Measurements from ENCODE around the gene RAB22A.

RAB22A gene

DNA sequence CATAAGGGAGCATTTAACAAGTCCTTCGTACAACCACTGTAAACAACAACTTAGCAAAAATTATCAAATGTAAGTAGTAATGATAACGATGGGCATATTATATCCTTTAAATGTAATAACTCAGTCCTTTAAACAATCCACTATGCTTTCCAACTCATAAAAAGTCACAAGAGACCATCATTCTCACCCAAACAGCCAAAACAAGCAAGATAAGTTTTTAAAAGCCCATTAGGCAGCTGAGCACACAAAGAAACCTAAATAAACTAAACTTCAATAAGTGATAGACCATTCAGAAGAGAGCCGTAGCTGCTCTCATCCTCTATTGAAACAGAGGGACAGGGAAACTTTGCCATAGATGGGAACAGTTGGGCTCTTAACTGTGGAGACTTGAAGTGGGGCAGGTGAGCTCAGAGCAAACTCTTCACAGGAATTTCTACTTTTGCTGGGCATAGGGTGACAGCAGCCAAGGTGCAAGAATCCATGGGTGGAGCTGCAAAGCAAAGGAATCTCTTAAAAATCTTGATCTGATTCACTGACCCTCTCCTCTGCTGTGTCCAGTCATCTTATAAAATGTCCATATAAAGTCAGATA is 22.5 kb downstream of the RAB22A start:
- no peak for DNase-seq (ENCODE audit: low read depth in 1 of 2, low spot score in 1 of 2)
- in situ Hi-C loops (cut with HindIII; ENCODE audit: low pct_unique_long_range_greater_than_20kb, low sequenced_read_pairs) = no loop called here
- TF ChIP-seq JUND (IDR thresholded peaks at IDR 0.05; ENCODE audit: low read depth) = no peak

DNA sequence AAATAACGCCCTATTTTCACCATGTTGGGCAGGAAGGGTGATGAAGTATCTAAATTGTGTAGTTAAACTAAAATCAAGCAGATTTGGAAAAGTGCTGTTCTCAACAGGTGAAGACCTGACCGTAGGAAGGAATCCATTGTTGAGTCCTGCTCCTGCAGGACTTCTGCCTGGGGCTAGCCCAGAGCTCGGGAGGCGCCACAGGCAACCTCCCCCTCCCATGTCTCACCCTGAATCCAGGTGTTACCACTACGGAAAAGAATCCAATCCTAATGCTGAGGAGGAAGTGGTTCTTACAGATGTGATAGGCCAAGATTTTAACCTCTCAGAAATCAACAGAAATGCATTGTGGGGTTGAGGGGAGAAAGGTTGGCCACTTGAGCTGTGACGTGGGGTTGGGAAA is 30.2 kb downstream of the RAB22A start:
- in situ Hi-C loops (cut with HindIII; ENCODE audit: low pct_unique_long_range_greater_than_20kb, low sequenced_read_pairs) = no loop called here
- no peak for TF ChIP-seq JUND (IDR thresholded peaks at IDR 0.05; ENCODE audit: low read depth)
- DNase-seq (ENCODE audit: low read depth in 1 of 2, low spot score in 1 of 2) = no peak

DNA sequence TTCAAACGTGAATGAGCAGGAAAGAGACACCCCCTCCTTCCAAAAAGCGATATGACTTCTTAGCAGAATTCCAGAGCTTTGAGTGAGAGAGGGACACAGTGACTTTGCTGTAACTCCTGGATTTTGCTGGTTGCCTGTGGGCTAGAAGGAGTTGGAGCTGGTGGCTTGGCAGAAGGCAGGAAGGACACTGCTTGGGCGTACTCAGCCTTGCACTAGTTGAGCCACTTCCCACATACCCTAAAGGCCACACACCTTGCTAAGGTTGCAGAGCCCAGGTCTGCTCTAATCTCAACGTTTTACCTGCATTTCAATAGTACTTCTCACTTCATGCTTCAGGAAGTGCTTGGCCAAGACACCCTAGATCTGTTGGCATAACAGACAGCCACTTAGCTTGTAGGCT is 30.6 kb downstream of the RAB22A start:
- DNase-seq (ENCODE audit: low read depth in 1 of 2, low spot score in 1 of 2) = no peak
- in situ Hi-C loops (cut with HindIII; ENCODE audit: low pct_unique_long_range_greater_than_20kb, low sequenced_read_pairs) = no loop called here
- no peak for TF ChIP-seq JUND (IDR thresholded peaks at IDR 0.05; ENCODE audit: low read depth)

DNA sequence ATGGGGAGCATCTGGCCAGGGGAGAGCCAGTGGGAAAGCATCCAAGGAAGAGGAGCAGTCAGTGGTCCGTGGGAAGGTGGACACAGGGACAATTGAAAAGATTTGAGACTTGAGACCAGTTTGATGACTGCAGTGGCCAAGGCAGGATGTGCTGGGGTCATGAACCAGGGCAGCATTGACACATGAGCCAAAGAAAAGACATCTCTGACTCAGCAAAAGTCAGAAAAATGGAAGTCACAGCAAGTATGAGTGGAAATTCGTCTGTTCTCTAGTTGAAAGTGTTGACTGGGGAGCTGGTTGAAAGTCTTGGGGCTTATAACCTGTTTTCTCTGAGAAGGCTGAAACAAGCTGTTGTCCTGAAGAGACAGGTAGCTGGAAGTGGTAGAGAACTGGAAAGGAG is 31.3 kb downstream of the RAB22A start:
- in situ Hi-C loops (cut with HindIII; ENCODE audit: low pct_unique_long_range_greater_than_20kb, low sequenced_read_pairs) = no loop called here
- TF ChIP-seq JUND (IDR thresholded peaks at IDR 0.05; ENCODE audit: low read depth) = no peak
- DNase-seq (ENCODE audit: low read depth in 1 of 2, low spot score in 1 of 2) = no peak

DNA sequence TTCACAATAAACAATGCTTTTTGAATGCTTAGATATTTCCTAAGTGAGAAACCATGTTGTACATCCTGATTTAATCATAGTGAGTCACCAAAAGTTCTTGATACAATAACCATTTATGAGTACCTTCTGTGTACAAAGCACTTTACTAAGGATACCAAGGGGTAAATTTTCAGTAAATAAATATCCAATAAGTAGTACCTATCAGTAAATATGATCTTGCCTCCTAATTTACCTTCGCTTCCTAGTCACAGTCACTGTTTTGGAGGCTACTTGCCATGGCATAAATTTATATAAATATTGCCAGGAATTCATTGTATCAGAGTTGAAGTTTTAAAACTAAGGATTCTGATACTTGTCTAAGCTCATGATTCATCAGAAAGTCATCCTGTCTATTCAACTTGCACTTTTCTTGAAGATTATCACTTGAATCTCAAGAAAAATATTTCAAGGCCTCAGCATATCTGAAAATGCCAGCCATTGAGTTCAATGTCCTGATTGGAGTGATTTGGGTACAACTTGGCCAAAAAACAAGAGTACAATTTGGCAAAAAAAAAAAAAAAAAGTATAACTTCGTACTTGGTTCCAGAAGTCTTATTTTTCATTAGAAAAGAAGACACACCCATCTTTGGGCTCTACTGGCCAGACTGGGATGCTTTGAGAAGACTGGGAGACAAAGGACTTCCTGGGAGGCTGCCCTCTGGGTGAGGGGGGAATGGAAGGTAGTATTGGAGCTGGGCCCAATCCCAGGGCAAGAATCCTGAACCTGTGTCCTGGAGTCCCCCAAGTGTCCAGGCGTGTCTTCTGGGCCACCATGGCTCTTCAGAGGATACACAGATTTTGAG is 32.8 kb downstream of the RAB22A start:
- DNase-seq (ENCODE audit: low read depth in 1 of 2, low spot score in 1 of 2) = no peak
- in situ Hi-C loops (cut with HindIII; ENCODE audit: low pct_unique_long_range_greater_than_20kb, low sequenced_read_pairs) = no loop called here
- no peak for TF ChIP-seq JUND (IDR thresholded peaks at IDR 0.05; ENCODE audit: low read depth)

DNA sequence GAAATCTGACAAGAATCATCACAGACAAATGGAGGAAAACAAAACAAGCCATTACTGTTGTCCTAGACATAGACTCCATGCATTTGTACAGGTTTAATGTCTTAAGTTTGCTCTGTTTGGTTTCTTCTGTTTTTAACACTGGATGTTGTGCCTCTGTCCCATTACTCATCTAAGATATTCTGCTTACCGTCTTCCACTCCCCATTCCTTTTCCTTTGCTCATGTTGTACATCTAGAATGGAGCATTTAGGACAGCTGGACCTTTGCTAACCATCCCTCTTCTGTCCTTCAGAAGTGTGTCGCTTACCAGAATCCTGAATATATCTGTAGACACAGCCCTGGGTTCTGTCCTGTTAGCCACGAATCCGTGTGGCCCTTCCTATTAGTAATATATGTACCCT is 35.2 kb downstream of the RAB22A start:
- TF ChIP-seq JUND (IDR thresholded peaks at IDR 0.05; ENCODE audit: low read depth) = no peak
- in situ Hi-C loops (cut with HindIII; ENCODE audit: low pct_unique_long_range_greater_than_20kb, low sequenced_read_pairs) = no loop called here
- no peak for DNase-seq (ENCODE audit: low read depth in 1 of 2, low spot score in 1 of 2)

DNA sequence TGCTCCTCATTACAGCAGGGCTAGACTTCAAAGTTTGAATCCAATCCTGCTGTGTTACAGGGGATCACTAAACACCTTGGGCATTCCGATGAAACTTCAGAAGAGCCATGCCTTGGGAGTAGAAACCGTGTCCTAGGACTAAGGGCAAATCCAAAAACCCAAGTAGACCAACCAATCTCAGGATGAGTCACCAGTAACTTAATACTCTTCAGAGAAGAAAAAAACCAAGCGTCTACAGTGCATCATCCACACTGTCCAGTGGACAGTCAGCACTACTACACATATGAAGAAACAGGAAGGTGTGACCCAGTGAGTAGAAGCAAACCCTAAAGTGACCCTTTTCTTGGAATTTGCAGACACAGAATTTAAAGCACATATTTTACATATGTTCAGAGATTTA is 40.1 kb downstream of the RAB22A start:
- in situ Hi-C loops (cut with HindIII; ENCODE audit: low pct_unique_long_range_greater_than_20kb, low sequenced_read_pairs) = no loop called here
- no peak for DNase-seq (ENCODE audit: low read depth in 1 of 2, low spot score in 1 of 2)
- no peak for TF ChIP-seq JUND (IDR thresholded peaks at IDR 0.05; ENCODE audit: low read depth)

DNA sequence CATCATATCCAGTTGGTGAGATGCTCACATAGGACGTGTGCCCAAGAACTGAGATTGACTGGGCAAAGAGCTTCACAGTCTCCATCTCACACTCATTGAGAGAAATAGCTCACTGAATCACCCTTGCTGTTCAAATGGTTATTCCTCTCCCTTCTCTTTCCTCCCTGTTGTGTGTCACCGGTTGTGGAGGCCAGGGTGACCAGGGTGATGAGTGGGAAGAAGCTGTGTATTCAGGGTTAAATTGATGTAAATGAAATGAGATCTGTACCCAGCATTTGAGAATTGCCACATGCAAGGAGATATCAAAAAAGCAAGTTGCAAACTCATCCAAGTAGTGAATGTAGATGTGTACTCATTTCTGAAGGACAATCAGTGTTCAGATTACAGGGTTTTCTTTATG is 43.0 kb downstream of the RAB22A start:
- no peak for DNase-seq (ENCODE audit: low read depth in 1 of 2, low spot score in 1 of 2)
- in situ Hi-C loops (cut with HindIII; ENCODE audit: low pct_unique_long_range_greater_than_20kb, low sequenced_read_pairs) = no loop called here

DNA sequence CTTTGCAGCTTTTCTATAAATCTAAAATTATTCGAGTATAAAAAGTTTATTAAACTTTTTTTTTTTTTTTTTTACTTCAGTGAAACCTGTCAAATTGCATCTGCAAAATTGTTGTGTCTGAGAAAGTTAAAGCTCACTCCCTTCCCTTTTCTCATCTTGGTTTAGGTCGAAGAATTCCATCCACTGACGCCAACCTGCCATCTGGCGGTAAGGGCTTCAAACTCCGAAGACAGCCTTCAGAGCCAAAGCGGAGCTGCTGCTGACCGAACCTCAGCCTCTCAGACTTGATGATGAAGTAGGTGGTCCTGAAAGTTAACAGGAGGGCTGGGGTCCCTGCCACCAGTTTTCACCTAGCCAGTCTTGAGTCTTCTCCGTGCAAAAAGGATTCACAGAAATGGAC is 49.9 kb downstream of the RAB22A start:
- TF ChIP-seq JUND (IDR thresholded peaks at IDR 0.05; ENCODE audit: low read depth) = no peak
- in situ Hi-C loops (cut with HindIII; ENCODE audit: low pct_unique_long_range_greater_than_20kb, low sequenced_read_pairs) = no loop called here
- no peak for DNase-seq (ENCODE audit: low read depth in 1 of 2, low spot score in 1 of 2)

More for the DNA sequence above, 43.0 kb downstream of the RAB22A start:
- no peak for TF ChIP-seq JUND (IDR thresholded peaks at IDR 0.05; ENCODE audit: low read depth)

DNA sequence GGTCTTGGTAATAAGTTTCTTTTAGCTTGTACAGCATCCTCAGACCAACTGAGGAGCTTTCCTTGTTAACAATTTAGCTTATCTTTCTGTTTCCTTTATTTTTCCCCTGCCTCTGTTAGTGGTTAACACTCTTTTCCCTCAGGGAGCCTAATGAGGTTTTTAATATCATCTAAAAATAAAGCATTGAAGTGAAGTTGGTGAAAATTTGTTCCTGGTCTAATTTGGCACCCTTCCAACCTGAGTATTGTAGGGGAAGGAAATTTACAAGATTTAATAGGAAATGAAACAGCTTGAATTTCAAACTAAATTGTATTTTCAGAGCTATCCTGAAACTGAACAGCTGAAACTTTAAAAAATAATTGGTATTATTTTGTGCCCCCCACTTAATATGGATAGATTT is 51.4 kb downstream of the RAB22A start:
- in situ Hi-C loops (cut with HindIII; ENCODE audit: low pct_unique_long_range_greater_than_20kb, low sequenced_read_pairs) = no loop called here
- no peak for TF ChIP-seq JUND (IDR thresholded peaks at IDR 0.05; ENCODE audit: low read depth)
- no peak for DNase-seq (ENCODE audit: low read depth in 1 of 2, low spot score in 1 of 2)

DNA sequence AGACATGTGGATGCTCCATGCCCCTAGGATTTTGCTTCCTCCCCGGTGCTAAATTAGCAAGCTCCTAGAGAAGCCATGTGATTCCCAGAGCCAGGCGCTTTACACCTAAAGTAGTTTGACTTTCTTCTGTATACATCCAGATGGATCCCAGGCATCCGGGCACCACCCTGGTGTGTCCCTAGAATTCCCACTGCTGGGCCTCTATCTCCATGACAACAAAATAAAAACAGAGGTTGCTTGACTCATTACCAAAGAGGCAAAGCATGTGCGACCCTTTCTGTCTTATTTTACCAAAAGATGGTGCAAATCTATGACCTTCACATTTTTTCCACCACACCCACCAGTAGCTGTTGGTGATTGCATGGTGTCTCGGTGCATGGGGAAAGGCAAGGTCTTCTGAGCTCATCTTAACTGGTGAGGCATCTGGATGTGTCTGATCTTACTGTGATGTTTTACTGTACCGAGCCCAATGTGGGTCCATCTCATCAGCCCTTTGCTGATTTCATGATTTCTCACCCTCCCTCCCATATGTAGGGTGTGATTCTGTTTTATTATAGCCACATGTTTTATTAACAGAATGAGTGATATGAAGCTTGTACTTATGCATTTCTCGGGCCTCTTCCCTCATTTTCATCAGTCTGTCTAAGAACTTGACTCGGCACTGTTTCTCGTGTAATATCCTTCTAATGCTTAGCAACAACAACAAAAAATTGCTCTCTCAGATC is 52.1 kb downstream of the RAB22A start:
- in situ Hi-C loops (cut with HindIII; ENCODE audit: low pct_unique_long_range_greater_than_20kb, low sequenced_read_pairs) = no loop called here
- TF ChIP-seq JUND (IDR thresholded peaks at IDR 0.05; ENCODE audit: low read depth) = no peak
- no peak for DNase-seq (ENCODE audit: low read depth in 1 of 2, low spot score in 1 of 2)

DNA sequence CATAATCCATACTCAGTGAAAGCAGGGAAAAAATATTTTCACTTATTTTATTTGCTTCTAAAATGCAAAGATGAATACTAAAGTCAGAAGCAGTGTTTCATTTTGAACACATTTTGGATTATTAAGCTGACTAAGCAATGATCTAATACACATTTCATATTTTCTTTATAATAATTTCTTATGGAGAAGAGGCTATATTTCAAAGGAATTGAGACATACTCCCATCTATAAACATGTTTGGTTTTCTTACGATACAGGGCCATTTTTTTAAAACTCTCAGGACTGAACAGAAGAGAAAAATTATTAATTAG is 52.6 kb downstream of the RAB22A start:
- in situ Hi-C loops (cut with HindIII; ENCODE audit: low pct_unique_long_range_greater_than_20kb, low sequenced_read_pairs) = no loop called here
- DNase-seq (ENCODE audit: low read depth in 1 of 2, low spot score in 1 of 2) = no peak
- no peak for TF ChIP-seq JUND (IDR thresholded peaks at IDR 0.05; ENCODE audit: low read depth)

DNA sequence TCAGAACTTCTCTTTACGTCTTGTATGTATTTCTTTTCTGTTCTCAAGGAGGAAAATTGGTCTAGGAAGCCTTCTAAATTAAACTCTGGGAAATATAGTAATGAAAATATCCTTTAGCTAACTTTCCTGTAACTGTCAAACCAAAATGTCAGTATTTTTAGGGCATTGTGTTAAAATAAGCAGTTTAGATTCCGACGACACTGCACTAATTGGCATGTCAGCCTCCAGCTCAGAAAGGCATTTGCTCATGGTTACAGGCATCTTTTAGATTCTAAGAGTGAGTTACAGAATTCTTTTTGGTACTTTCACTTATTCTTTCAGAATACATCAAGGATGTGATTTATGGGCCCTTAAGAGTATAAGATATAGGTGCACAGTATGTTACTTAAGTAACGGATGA is 53.5 kb downstream of the RAB22A start:
- in situ Hi-C loops (cut with HindIII; ENCODE audit: low pct_unique_long_range_greater_than_20kb, low sequenced_read_pairs) = no loop called here
- no peak for TF ChIP-seq JUND (IDR thresholded peaks at IDR 0.05; ENCODE audit: low read depth)
- no peak for DNase-seq (ENCODE audit: low read depth in 1 of 2, low spot score in 1 of 2)
